GM12878 (cell line): ENCODE data around the gene GNA14. TPM values are rescaled to one million over a fixed set of nuclear protein-coding genes. Genes with fewer than 3 reads are reported as not detected.

Experiments used
- ATAC-seq: fragments of 200-7000 bp; cut with Tn5 transposase; 3 replicates; pipeline ENCODE4 v1.9.1; 2020; ENCODE audit warnings: mild to moderate bottlenecking, moderate library complexity
- BruUV-seq: library from RNA; stranded (reverse); fragments of 400-500 nt; replicated peaks from 2 replicates; lab custom pipeline; 2021; lab: Mats Ljungman, UMichigan
- CTCF ChIA-PET: fragments of 300-600 bp; sonication (Branson Sonifier 250); formaldehyde crosslinking; extraction: SDS; loops from one replicate; lab custom pipeline; 2021; ENCODE audit warnings: inconsistent platforms; lab: Yijun Ruan, JAX
- POLR2A ChIA-PET: fragments of 350-600 bp; formaldehyde crosslinking; extraction: SDS; loops from one replicate; lab custom pipeline; 2021; ENCODE audit warnings: inconsistent platforms; lab: Charles Lee
- RAD21 ChIA-PET: fragments of 300-600 bp; sonication (Branson Sonifier 250); formaldehyde crosslinking; loops from one replicate; lab custom pipeline; 2023; ENCODE audit warnings: antibody characterized with exemption; ENCODE audit not compliant: unreplicated experiment; lab: Charles Lee
- SMC1A ChIA-PET: fragments of 300-600 bp; sonication (Branson Sonifier 250); formaldehyde crosslinking; loops from one replicate; lab custom pipeline; 2023; ENCODE audit not compliant: unreplicated experiment, uncharacterized antibody; lab: Charles Lee
- DNase-seq: peaks from one replicate; pipeline ENCODE4 v3.0.0-alpha.2; 2011; ENCODE audit warnings: low read depth, low spot score
- FAIRE-seq: peaks from 3 replicates; lab custom pipeline; 2011; peaks lifted over from hg19 to GRCh38; lab: Jason Lieb, UNC
- H2AFZ ChIP-seq: 2 replicates; pipeline ENCODE4 v1.6.0; 2011; ENCODE audit warnings: low read depth, low read length, control low read depth; ENCODE audit not compliant: control insufficient read depth
- H3K27ac ChIP-seq: 2 replicates; pipeline ENCODE4 v1.5.1; 2011; ENCODE audit warnings: control low read depth; ENCODE audit not compliant: control insufficient read depth, insufficient read depth
- H3K27me3 ChIP-seq, 2 experiments: replicated peaks in 1 of 2; 2 replicates each; pipeline versions ENCODE4 v1.6.0 to v1.6.1; 2011; ENCODE audit warnings: low read length in 1 of 2; ENCODE audit not compliant: control insufficient read depth in 2 of 2, insufficient read depth in 2 of 2
- H3K36me3 ChIP-seq, 2 experiments: 2 replicates each; pipeline ENCODE4 v1.5.1; 2011; ENCODE audit warnings: low read length in 1 of 2; ENCODE audit not compliant: control insufficient read depth in 2 of 2, insufficient read depth in 2 of 2
- H3K4me1 ChIP-seq: 2 replicates; pipeline ENCODE4 v1.6.1; 2011; ENCODE audit warnings: mild to moderate bottlenecking, low read length, moderate library complexity, mixed read lengths; ENCODE audit not compliant: control insufficient read depth, insufficient read depth
- H3K4me2 ChIP-seq: 2 replicates; pipeline ENCODE4 v1.6.0; 2011; ENCODE audit warnings: control low read depth; ENCODE audit not compliant: control insufficient read depth, insufficient read depth
- H3K4me3 ChIP-seq: fragments of 200-600 bp; sonication (generic); 2 replicates; pipeline ENCODE4 v1.5.1; 2016
- H3K79me2 ChIP-seq: 2 replicates; pipeline ENCODE4 v1.6.0; 2011; ENCODE audit warnings: low read length; ENCODE audit not compliant: control insufficient read depth, insufficient read depth
- H3K9ac ChIP-seq: 2 replicates; pipeline ENCODE4 v1.8.0; 2011; ENCODE audit warnings: low read length, control low read depth, mixed read lengths; ENCODE audit not compliant: control insufficient read depth, insufficient read depth
- H3K9me3 ChIP-seq: replicated peaks from 3 replicates; pipeline ENCODE4 v1.5.1; 2011; ENCODE audit warnings: mild to moderate bottlenecking, low read length; ENCODE audit not compliant: control insufficient read depth, insufficient read depth
- H4K20me1 ChIP-seq: 2 replicates; pipeline ENCODE4 v1.6.0; 2011; ENCODE audit not compliant: control insufficient read depth, insufficient read depth
- ASH2L ChIP-seq: fragments of 300-600, 200-600 bp; sonication (generic); IDR thresholded peaks from 2 replicates; pipeline ENCODE4 v1.6.1; 2017; ENCODE audit warnings: low read depth, mild to moderate bottlenecking, borderline replicate concordance
- ATF7 ChIP-seq: fragments of 450-650 bp; IDR thresholded peaks from 2 replicates; pipeline ENCODE4 v1.6.1; 2016; ENCODE audit warnings: low read depth, mild to moderate bottlenecking
- CBFB ChIP-seq: IDR thresholded peaks from 2 replicates; pipeline ENCODE4 v1.6.1; 2016; ENCODE audit warnings: antibody characterized with exemption, low read depth
- CREM ChIP-seq: IDR thresholded peaks from 2 replicates; pipeline ENCODE4 v1.6.1; 2014; ENCODE audit warnings: antibody characterized with exemption, low read depth
- E2F8 ChIP-seq: fragments of 450-650 bp; IDR thresholded peaks from 2 replicates; pipeline ENCODE4 v1.6.1; 2018; ENCODE audit warnings: mild to moderate bottlenecking, low read depth, moderate library complexity; ENCODE audit not compliant: partially characterized antibody
- HDAC6 ChIP-seq: fragments of 200-600 bp; sonication (generic); IDR thresholded peaks from one replicate; pipeline ENCODE4 v1.8.0; 2017; ENCODE audit warnings: antibody characterized with exemption; ENCODE audit not compliant: unreplicated experiment
- JUND ChIP-seq: IDR thresholded peaks from 2 replicates; pipeline ENCODE4 v1.6.1; 2012; ENCODE audit warnings: low read depth, mild to moderate bottlenecking, low read length, improper control_type of control experiment, moderate library complexity
- KAT2A ChIP-seq: conservative IDR thresholded peaks from 2 replicates; pipeline ENCODE4 v1.6.1; 2011; ENCODE audit warnings: low read depth, low read length; ENCODE audit not compliant: control insufficient read depth
- MYB ChIP-seq: fragments of 150-350 bp; IDR thresholded peaks from 2 replicates; pipeline ENCODE4 v1.6.1; 2014; ENCODE audit warnings: mild to moderate bottlenecking, low read depth, low read length, borderline replicate concordance
- NFIC ChIP-seq: IDR thresholded peaks from 2 replicates; pipeline ENCODE4 v1.6.1; 2012; ENCODE audit warnings: low read depth, mild to moderate bottlenecking, inconsistent platforms, low read length, moderate library complexity
- NR2C2 ChIP-seq: IDR thresholded peaks from 2 replicates; pipeline ENCODE4 v1.6.1; 2011; ENCODE audit warnings: borderline replicate concordance, low read depth; ENCODE audit not compliant: control insufficient read depth, insufficient read length
- RCOR1 ChIP-seq: conservative IDR thresholded peaks from 2 replicates; pipeline ENCODE4 v1.6.1; 2012; ENCODE audit warnings: low read depth, low read length, improper control_type of control experiment
- RUNX3 ChIP-seq: IDR thresholded peaks from 2 replicates; pipeline ENCODE4 v1.6.1; 2012; ENCODE audit warnings: low read length, inconsistent platforms
- SMARCA5 ChIP-seq: fragments of 450-650 bp; IDR thresholded peaks from 2 replicates; pipeline ENCODE4 v1.6.1; 2017; ENCODE audit warnings: mild to moderate bottlenecking
- SPI1 ChIP-seq: IDR thresholded peaks from 2 replicates; pipeline ENCODE4 v1.6.1; 2011; ENCODE audit warnings: low read depth, mild to moderate bottlenecking, low read length, moderate library complexity, borderline replicate concordance; ENCODE audit not compliant: insufficient read depth
- YBX1 ChIP-seq: fragments of 450-650 bp; IDR thresholded peaks from 2 replicates; pipeline ENCODE4 v1.6.1; 2016; ENCODE audit warnings: antibody characterized with exemption
- YY1 ChIP-seq: IDR thresholded peaks from 2 replicates; pipeline ENCODE4 v1.6.1; 2011; ENCODE audit warnings: low read depth, mild to moderate bottlenecking, low read length
- WGBS: methylation state at CpG from one replicate; pipeline ENCODE4 v1.1.6; 2016; ENCODE audit warnings: low lambda C conversion rate; ENCODE audit not compliant: insufficient replicate concordance, insufficient coverage; ENCODE audit errors: missing lambda C conversion rate; 5-methylcytosine and 5-hydroxymethylcytosine counted together
- in situ Hi-C: fragments of 300-500 bp; cut with MboI; formaldehyde crosslinking; loops from 9 replicates; pipeline ENCODE4 v1.14.3; 2018; ENCODE audit warnings: mixed read lengths
- intact Hi-C: fragments of 100-400 bp; cut with micrococcal nuclease; formaldehyde crosslinking; loops from one replicate; pipeline ENCODE4 v1.14.2; 2022; ENCODE audit not compliant: unreplicated experiment
- polyA plus RNA-seq, 11 experiments: library from polyadenylated mRNA; depleted of rRNA in 4 of 11; unstranded in 6 of 11; stranded (reverse) in 5 of 11; fragments of >200 nt; fragmentation: Nextera tagmentation in 4 of 11; fragmentation: Illumina TruSeq in 1 of 11; extraction: Ambion mirVana in 4 of 11; extraction: Trizol in 1 of 11; gene quantifications; 1 replicate in 1 of 11; 2 replicates in 10 of 11; pipeline versions ENCODE4 v1.2.1 to v1.2.3, GENCODE V29; 2011 to 2016; ENCODE audit warnings: inconsistent platforms in 2 of 11, missing spikeins in 2 of 11, low read depth in 1 of 11
- total RNA-seq, 4 experiments: library from RNA; depleted of rRNA in 3 of 4; stranded (reverse); fragments of >200 nt in 3 of 4; fragmentation: Illumina TruSeq in 1 of 4; extraction: Trizol in 1 of 4; gene quantifications; 2 replicates each; pipeline versions ENCODE4 v1.2.1 to v1.2.3, GENCODE V29; 2013 to 2021

The GNA14 gene
- total and polyA plus RNA-seq, 10 of the 15 experiments (the other 5 are each of a cell fraction or from before 2014, with no cell fraction given): 0.17 TPM; not detected in 9

GRCh38 chr9:77598991-77599390 lies 49.1 kb downstream of the GNA14 start:
- SMC1A ChIA-PET: interaction anchor here (0.5 to 1.2 kb wide), 2 partner anchors 13 to 436 kb away, joined by 3 read pairs; no protein-coding TSS in a partner anchor
- 17% methylated on average over 3 of the region's 3 CpGs for WGBS
- Histone ChIP-seq H3K27ac (no peak overlapping the region), H3K4me3 (no peak overlapping the region), H3K9me3 (no peaks in the 10 kb centered on the region), H2AFZ (no peak overlapping the region), H3K4me1 (no peaks in the 10 kb centered on the region), H3K79me2 (no peaks in the 10 kb centered on the region), H4K20me1 (no peaks in the 10 kb centered on the region), H3K9ac (no peak overlapping the region), H3K27me3 (no peaks in the 10 kb centered on the region; a peak in 1 of 4 replicates), H3K4me2 (no peak overlapping the region), H3K36me3 (no peaks in the 10 kb centered on the region)
- no peak for ATAC-seq
- FAIRE-seq: no peak
- RAD21 ChIA-PET: no interaction called here
- POLR2A ChIA-PET: no interaction called here
- DNase-seq: no peak
- in situ Hi-C loops: no loop called here
- CTCF ChIA-PET: no interaction called here
- no TSS peak for BruUV-seq
- no peak for TF ChIP-seq ATF7
- intact Hi-C loops: no loop called here

DNA sequence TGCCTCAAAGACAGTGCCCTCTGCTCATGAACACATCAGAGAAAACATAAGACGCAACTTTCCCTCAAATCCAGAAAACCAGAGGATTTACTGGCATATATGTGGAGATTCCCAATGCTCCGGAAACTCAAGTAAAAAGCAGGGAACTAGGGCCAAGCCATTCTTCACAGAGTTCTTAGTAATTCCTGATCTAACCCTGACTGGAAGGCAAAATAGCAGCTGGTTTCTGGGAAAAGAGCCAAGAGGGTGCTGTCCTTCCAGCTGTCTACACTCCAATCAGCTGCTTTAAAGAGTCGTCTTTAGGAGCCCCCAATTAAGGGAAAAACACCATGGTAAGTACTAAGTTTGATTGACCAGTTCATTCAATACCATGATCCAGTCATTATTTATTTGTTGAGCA lies 49.6 kb downstream of the GNA14 start:
- no peak for FAIRE-seq
- no peak for ATAC-seq
- Histone ChIP-seq H3K27ac (no peak overlapping the region), H3K4me3 (no peak overlapping the region), H3K9me3 (no peaks in the 10 kb centered on the region), H4K20me1 (no peaks in the 10 kb centered on the region), H3K79me2 (no peaks in the 10 kb centered on the region), H3K4me1 (no peaks in the 10 kb centered on the region), H3K36me3 (no peaks in the 10 kb centered on the region), H3K27me3 (no peaks in the 10 kb centered on the region; a peak in 1 of 4 replicates), H3K4me2 (no peak overlapping the region), H3K9ac (no peak overlapping the region), H2AFZ (no peak overlapping the region)
- intact Hi-C loops (no loop called here), in situ Hi-C loops (no loop called here)
- ChIA-PET POLR2A (no interaction called here), CTCF (interaction anchor here (0.6 to 1.3 kb wide), 3 partner anchors 85 to 687 kb away, joined by 3 to 4 read pairs (median 4); no protein-coding TSS in a partner anchor), RAD21 (no interaction called here), SMC1A (interaction anchor here (0.5 to 1.2 kb wide), 2 partner anchors 12 to 436 kb away, joined by 3 read pairs; no protein-coding TSS in a partner anchor)
- BruUV-seq: no TSS peak
- 27% methylated on average over 3 of the region's 3 CpGs for WGBS
- TF ChIP-seq MYB: no peak
- no peak for TF ChIP-seq SMARCA5
- TF ChIP-seq CREM: no peak
- TF ChIP-seq NR2C2: no peak
- TF ChIP-seq ASH2L: no peak
- TF ChIP-seq KAT2A: no peak
- no peak for TF ChIP-seq NFIC
- no peak for TF ChIP-seq YBX1
- no peak for TF ChIP-seq RUNX3
- TF ChIP-seq CBFB: no peak
- no peak for TF ChIP-seq YY1
- TF ChIP-seq RCOR1: no peak
- TF ChIP-seq JUND: no peak
- no peak for TF ChIP-seq SPI1
- TF ChIP-seq E2F8: no peak
- TF ChIP-seq HDAC6: no peak
- no peak for DNase-seq
